Stomach (tissue), 9 donors: ENCODE measurements around the gene ERF. TPM values are rescaled to one million over a fixed set of nuclear protein-coding genes. Genes with fewer than 3 reads are reported as not detected.

Source experiments
- DNase-seq, 2 donors: peaks; one replicate each; pipeline versions ENCODE4 v3.0.0 to v3.0.0-alpha.2; 2013 to 2019
- H3K27ac ChIP-seq, 5 donors: fragments of 200-600 bp in 4 of 5; sonication (generic) in 4 of 5; one replicate each; pipeline ENCODE4 v1.5.1; 2013 to 2019; ENCODE audit warnings: mild to moderate bottlenecking in 1 of 5, moderate library complexity in 1 of 5
- H3K27me3 ChIP-seq, 3 donors: fragments of 200-600 bp; sonication (generic); one replicate each; pipeline ENCODE4 v1.5.1; 2017 to 2019; ENCODE audit warnings: mixed run types in 1 of 3
- H3K36me3 ChIP-seq, 4 donors: fragments of 200-600 bp; sonication (generic); 1 replicate in 3 of 4; 2 replicates in 1 of 4; pipeline ENCODE4 v1.5.1; 2016 to 2019
- H3K4me1 ChIP-seq, 4 donors: fragments of 200-600 bp; sonication (generic); one replicate each; pipeline ENCODE4 v1.5.1; 2016 to 2019
- H3K4me3 ChIP-seq, 4 donors: fragments of 200-600 bp; sonication (generic) in 3 of 4; one replicate each; pipeline ENCODE4 v1.5.1; 2016 to 2019; ENCODE audit warnings: mild to moderate bottlenecking in 1 of 4
- H3K9me3 ChIP-seq, 4 donors: fragments of 200-600 bp; sonication (generic); one replicate each; pipeline ENCODE4 v1.5.1; 2016 to 2019
- EP300 ChIP-seq: sonication (generic); formaldehyde crosslinking; IDR thresholded peaks from one replicate; pipeline ENCODE4 v1.6.1; 2017; ENCODE audit warnings: antibody characterized with exemption
- POLR2A ChIP-seq, 4 donors: fragments of 450-650 bp; IDR thresholded peaks; one replicate each; pipeline ENCODE4 v1.6.1; 2016; ENCODE audit warnings: antibody characterized with exemption in 4 of 4, control low read depth in 2 of 4, mild to moderate bottlenecking in 1 of 4, moderate library complexity in 1 of 4
- POLR2AphosphoS5 ChIP-seq, 3 donors: sonication (generic); formaldehyde crosslinking; IDR thresholded peaks; one replicate each; pipeline ENCODE4 v1.6.1; 2016; ENCODE audit warnings: antibody characterized with exemption in 3 of 3
- WGBS, 5 donors: extraction: QIAGEN DNeasy Blood & Tissue Kit in 3 of 5; methylation state at CpG; one replicate each; pipeline versions ENCODE4 v1.1.5 to v1.1.7; 2013 to 2018; 5-methylcytosine and 5-hydroxymethylcytosine counted together
- intact Hi-C: fragments of 100-400 bp; cut with DNase I; formaldehyde crosslinking; loops from one replicate; pipeline ENCODE4 v1.15.1; 2023; ENCODE audit warnings: low total_unique reads
- polyA plus RNA-seq, 3 donors: library from polyadenylated mRNA; stranded (reverse); fragments of 200-250 nt; gene quantifications; one replicate each; pipeline ENCODE4 v1.2.3, GENCODE V29; 2013
- total RNA-seq, 5 donors: library from RNA; depleted of rRNA; stranded (reverse); fragments of >200 nt; gene quantifications; one replicate each; pipeline versions ENCODE4 v1.1.0 to v1.2.3, GENCODE V29; 2014 to 2016
- TF ChIP-seq, protein P1 (sequence below), 7 experiments: fragments of 450-650 bp in 4 of 7; fragments of 200-600 bp in 3 of 7; sonication (generic) in 3 of 7; IDR thresholded peaks; one replicate each; pipeline ENCODE4 v1.5.1; 2016 to 2019; ENCODE audit warnings: antibody characterized with exemption in 7 of 7, control low read depth in 2 of 7, mild to moderate bottlenecking in 1 of 7
- donor health status: healthy with polysubstance abuse.
- donor health status: Bipolar disorder and iron deficiency.
- donor health status: healthy.

The ERF gene
- total and polyA plus RNA-seq, 8 donors, result 11.6 to 118 (median 30.8) TPM

- TF ChIP-seq, protein P1, sequence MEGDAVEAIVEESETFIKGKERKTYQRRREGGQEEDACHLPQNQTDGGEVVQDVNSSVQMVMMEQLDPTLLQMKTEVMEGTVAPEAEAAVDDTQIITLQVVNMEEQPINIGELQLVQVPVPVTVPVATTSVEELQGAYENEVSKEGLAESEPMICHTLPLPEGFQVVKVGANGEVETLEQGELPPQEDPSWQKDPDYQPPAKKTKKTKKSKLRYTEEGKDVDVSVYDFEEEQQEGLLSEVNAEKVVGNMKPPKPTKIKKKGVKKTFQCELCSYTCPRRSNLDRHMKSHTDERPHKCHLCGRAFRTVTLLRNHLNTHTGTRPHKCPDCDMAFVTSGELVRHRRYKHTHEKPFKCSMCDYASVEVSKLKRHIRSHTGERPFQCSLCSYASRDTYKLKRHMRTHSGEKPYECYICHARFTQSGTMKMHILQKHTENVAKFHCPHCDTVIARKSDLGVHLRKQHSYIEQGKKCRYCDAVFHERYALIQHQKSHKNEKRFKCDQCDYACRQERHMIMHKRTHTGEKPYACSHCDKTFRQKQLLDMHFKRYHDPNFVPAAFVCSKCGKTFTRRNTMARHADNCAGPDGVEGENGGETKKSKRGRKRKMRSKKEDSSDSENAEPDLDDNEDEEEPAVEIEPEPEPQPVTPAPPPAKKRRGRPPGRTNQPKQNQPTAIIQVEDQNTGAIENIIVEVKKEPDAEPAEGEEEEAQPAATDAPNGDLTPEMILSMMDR (IDR thresholded peaks at IDR 0.05), result no peak
- TF ChIP-seq EP300 (no peak), POLR2AphosphoS5 (IDR thresholded peaks at IDR 0.05) (no peak), POLR2A (IDR thresholded peaks at IDR 0.05) (no peak)
- no peak for DNase-seq
- Histone ChIP-seq H3K36me3 (peaks cover 13 to 25% (median 22%) of the 10 kb centered on the region in 4 donors), H3K27ac (peak overlapping the region in 4 of 5 donors; percentile 89 to 98 (median 94)), H3K4me1 (peaks cover 38 to 58% (median 52%) of the 10 kb centered on the region in 4 donors), H3K9me3 (no peaks in the 10 kb centered on the region), H3K27me3 (no peaks in the 10 kb centered on the region), H3K4me3 (peak overlapping the region; percentile 72 to 86 (median 84))
- intact Hi-C loops, result no loop called here
- 1 to 4% (median 2%) methylated on average over 6 of the region's 6 CpGs for WGBS, 5 donors
Observed at GRCh38 chr19:42220751-42221097, 34.2 kb downstream of the ERF start.

GRCh38 chr19:42219812-42220750 is 34.8 kb downstream of the ERF start, which contains the start of gene ZNF526:
TSS of gene ZNF526 (plus strand) at chr19:42220312. CDS start at chr19:42224404, 4,092 bp downstream.
- peak; percentile 98 to 99 for DNase-seq
- peaks cover 8 to 22% (median 19%) of the 10 kb centered on the region in 4 donors for H3K36me3 ChIP-seq
- intact Hi-C loops, result no loop called here
- H3K4me1 ChIP-seq, result peaks cover 40 to 65% (median 58%) of the 10 kb centered on the region in 4 donors
- TF ChIP-seq POLR2A (IDR thresholded peaks at IDR 0.05), result no peak
- no peak for TF ChIP-seq EP300
- TF ChIP-seq POLR2AphosphoS5 (IDR thresholded peaks at IDR 0.05), result peak; percentile 79 to 95 (median 80)
- TF ChIP-seq, protein P1 (IDR thresholded peaks at IDR 0.05), result peak in 1 of 7 experiments; percentile 6
- H3K27me3 ChIP-seq, result no peaks in the 10 kb centered on the region
- H3K27ac ChIP-seq, result peak within 1 kb of the TSS; percentile 89 to 98 (median 94)
- WGBS, 5 donors, result 0 to 1% (median 1%) methylated on average over 45 to 53 of the region's 53 CpGs
- peak within 1 kb of the TSS; percentile 72 to 86 (median 84) for H3K4me3 ChIP-seq
- H3K9me3 ChIP-seq, result no peaks in the 10 kb centered on the region

DNA sequence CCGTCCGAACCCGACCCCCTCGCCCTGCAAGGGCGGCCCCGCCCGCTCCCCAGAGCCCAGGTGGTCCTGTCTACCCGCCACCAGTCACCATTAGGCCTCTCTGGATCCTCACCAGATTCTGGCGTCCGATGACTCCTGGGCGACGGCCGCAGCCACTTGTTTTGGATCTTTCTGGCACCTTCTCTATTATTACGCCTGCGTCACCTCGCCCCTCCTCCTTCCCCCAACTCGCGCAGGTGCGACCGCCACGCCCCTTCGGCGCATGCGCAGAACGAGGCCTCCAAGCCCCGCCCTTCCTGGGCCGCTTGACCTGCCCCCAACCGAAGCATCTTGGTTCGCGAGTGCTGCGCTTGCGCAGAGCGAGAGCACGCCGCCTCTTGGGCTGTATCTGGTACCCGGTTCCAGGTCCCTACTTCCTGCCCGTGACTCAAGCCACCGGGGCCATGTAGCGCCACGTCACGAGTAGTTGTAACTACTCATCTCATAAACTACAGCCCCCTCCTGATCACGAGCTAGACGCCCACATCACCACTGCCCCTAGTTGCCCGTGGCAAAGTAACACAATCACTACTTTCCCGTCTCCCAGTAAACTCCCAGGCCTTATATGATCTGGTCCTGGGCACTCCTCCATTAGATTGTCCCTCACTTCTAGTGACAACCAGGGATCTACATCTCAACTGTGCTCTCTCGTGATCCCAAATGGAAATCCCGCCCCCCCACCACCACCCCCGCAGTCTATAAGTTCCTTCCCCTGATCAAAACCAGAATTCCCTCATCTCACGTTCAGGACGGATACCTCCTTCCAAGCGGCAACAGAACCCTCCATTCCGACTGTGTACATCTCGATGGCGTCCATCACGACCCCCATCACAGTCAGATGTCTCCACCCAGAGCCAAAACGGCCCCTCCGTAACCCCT is 37.1 kb downstream of the ERF start, which contains the start of gene DEDD2:
TSS of gene DEDD2 (minus strand) at position 158 of the 918 bp plus-strand sequence. CDS start 670 bp downstream, outside the sequence.
- Histone ChIP-seq H3K9me3 (no peaks in the 10 kb centered on the region), H3K4me1 (peaks cover 40 to 87% (median 68%) of the 10 kb centered on the region in 4 donors), H3K36me3 (peaks cover 11 to 28% (median 26%) of the 10 kb centered on the region in 4 donors), H3K4me3 (peak within 1 kb of the TSS; percentile 71 to 94 (median 84)), H3K27ac (peak within 1 kb of the TSS; percentile 89 to 98 (median 94)), H3K27me3 (no peaks in the 10 kb centered on the region)
- TF ChIP-seq POLR2A (IDR thresholded peaks at IDR 0.05) (peak in 2 of 4 donors; percentile 78 to 82), POLR2AphosphoS5 (IDR thresholded peaks at IDR 0.05) (peak; percentile 95 to 96 (median 95)), EP300 (no peak)
- TF ChIP-seq, protein P1 (IDR thresholded peaks at IDR 0.05), result peak in 1 of 7 experiments; percentile 25
- 17 to 18% (median 17%) methylated on average over 53 to 57 of the region's 57 CpGs for WGBS, 5 donors
- DNase-seq, result peak; percentile 99
- intact Hi-C loops, result no loop called here
